22Rv1 (cell line): ENCODE results near the gene FZD10.

Source experiments
- CTCF ChIP-seq: fragments of 450-650 bp; IDR thresholded peaks from 2 replicates; pipeline ENCODE4 v1.5.1; 2017; ENCODE audit warnings: mild to moderate bottlenecking
- ZFX ChIP-seq: fragments of 450-650 bp; IDR thresholded peaks from 2 replicates; pipeline ENCODE4 v1.6.1; 2017; ENCODE audit warnings: antibody characterized with exemption, borderline replicate concordance

- TF ChIP-seq CTCF (no peak), ZFX (no peak)
Measured at GRCh38 chr12:130194154-130194553, 31.9 kb downstream of the FZD10 start.
